Cerebellar cortex (tissue), 1 donor: ENCODE measurements around the gene OR10G8.
"Not testable (repeated sequence)": the region's sequence is repeated elsewhere in the genome, so short reads cannot be mapped to it uniquely, and the experiment has no call there.

Source experiments
- DNase-seq: peaks from one replicate; pipeline ENCODE4 v3.0.0-alpha.2; 2015; ENCODE audit warnings: low spot score

The OR10G8 gene

GRCh38 chr11:124026498-124026897 lies at the start of gene OR10G8:
Gene OR10G8, plus strand, starts transcription at chr11:124026798. Its CDS starts 2,825 bp downstream, at chr11:124029623.
- DNase-seq, result no peak

DNA sequence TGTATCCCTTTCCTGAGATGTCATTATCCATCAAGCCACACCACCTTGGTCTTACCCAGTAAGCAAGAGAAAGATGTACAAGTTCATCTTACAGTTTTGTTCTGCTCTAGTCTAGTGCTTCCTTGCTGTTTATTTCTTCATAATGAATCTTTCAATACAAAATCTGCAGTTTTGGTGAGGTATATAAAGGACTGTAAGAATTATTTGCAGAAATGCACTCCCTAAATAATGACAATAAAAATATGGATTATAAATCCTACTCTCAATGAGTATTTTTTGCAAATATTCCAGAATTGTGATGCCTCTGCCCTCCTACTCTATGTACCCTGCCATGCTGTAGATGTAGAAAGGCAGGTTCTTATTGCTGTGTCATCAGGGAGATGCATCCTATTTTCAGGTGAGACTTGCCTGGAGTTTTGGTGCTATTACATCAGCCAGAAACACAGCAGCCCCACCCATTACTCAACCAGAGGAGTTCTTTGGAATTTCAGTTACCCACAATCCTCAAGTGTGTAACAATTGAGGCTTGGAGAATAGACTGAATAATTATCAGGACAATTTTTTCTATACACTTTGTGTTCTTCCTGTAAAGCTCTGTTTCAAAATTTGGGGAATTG lies 48.8 kb upstream of the OR10G8 start, which contains the start of gene OR10S1:
OR10S1 (minus strand) TSS at position 51 of the 617 bp plus-strand sequence. CDS start 117 bp downstream, outside the sequence.
- no peak for DNase-seq

GRCh38 chr11:123979311-123979710 lies 47.3 kb upstream of the OR10G8 start:
- DNase-seq, result no peak

- DNase-seq, result no peak
Measured at GRCh38 chr11:123995119-123995518, 31.5 kb upstream of the OR10G8 start, which contains the start of gene OR10G6. Gene OR10G6, minus strand, starts transcription at chr11:123995161. Its CDS starts 0 bp downstream, at chr11:123995161.

- no peak for DNase-seq
Measured at GRCh38 chr11:124012697-124013096, 13.9 kb upstream of the OR10G8 start, which contains the start of gene OR10G4. Gene OR10G4, plus strand, starts transcription at chr11:124012997. Its CDS starts 2,578 bp downstream, at chr11:124015575.

DNA sequence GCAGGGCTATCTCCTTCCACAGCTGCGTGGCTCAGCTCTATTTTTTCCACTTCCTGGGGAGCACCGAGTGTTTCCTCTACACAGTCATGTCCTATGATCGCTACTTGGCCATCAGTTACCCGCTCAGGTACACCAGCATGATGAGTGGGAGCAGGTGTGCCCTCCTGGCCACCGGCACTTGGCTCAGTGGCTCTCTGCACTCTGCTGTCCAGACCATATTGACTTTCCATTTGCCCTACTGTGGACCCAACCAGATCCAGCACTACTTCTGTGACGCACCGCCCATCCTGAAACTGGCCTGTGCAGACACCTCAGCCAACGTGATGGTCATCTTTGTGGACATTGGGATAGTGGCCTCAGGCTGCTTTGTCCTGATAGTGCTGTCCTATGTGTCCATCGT lies 10.8 kb upstream of the OR10G8 start:
- not testable (repeated sequence) for DNase-seq

GRCh38 chr11:124036666-124037065 lies 10.1 kb downstream of the OR10G8 start:
- DNase-seq, result no peak

GRCh38 chr11:124039557-124039956 lies 13.0 kb downstream of the OR10G8 start:
- DNase-seq, result no peak

DNA sequence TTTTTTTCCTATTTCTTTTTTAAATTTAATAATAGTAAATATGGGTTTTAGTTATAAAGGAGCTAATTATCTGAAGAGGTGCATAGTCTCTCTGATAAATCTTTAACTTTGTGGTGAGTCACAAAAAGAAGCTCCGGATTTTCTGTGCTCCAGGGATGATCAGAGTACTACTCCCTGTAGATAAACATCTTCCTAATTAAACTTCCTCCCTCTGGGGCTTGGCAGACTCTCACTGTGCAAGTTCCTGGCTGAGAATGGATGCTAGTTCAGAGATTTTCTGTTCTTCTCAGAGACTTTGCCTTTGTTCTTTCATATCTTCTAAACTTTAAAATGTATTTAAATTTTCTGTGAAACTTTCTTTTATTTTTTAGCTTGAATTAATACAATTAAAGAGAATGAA lies 14.7 kb downstream of the OR10G8 start, which contains the start of gene OR10G7:
OR10G7 (minus strand) TSS at position 72 of the 400 bp plus-strand sequence. CDS start 2,324 bp downstream, outside the sequence.
- no peak for DNase-seq

GRCh38 chr11:124043420-124043819 lies 16.8 kb downstream of the OR10G8 start:
- no peak for DNase-seq

DNA sequence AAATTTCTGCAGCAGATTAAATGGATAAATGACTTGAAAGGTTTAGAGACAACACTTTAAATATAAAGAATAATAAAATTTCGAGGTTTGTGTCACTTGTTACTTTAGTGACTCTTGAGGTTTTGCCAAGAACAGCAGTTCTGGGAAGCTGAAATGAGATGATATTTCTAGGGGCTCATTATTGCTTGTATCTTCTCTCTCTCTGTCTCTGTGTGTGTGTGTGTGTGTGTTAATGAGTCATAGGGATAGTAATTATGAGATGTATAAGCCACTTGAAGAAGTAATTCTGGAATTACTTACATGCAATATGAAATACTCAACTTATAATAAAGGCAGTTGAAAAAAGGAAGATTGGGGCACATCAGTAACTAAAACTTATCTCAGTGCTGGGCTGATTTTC lies 24.1 kb downstream of the OR10G8 start:
- no peak for DNase-seq

GRCh38 chr11:124052966-124053365 lies 26.4 kb downstream of the OR10G8 start:
- DNase-seq, result no peak

GRCh38 chr11:124068601-124069110 lies 42.1 kb downstream of the OR10G8 start:
- no peak for DNase-seq

GRCh38 chr11:124069429-124070401 lies 43.1 kb downstream of the OR10G8 start:
- peak; percentile 34 for DNase-seq

- peak; percentile 68 for DNase-seq
Measured at GRCh38 chr11:124070915-124071622, 44.5 kb downstream of the OR10G8 start.

GRCh38 chr11:124071623-124071948 lies 45.0 kb downstream of the OR10G8 start:
- DNase-seq, result no peak

GRCh38 chr11:124072147-124072546 lies 45.5 kb downstream of the OR10G8 start:
- no peak for DNase-seq

- no peak for DNase-seq
Measured at GRCh38 chr11:124074554-124074953, 48.0 kb downstream of the OR10G8 start.

DNA sequence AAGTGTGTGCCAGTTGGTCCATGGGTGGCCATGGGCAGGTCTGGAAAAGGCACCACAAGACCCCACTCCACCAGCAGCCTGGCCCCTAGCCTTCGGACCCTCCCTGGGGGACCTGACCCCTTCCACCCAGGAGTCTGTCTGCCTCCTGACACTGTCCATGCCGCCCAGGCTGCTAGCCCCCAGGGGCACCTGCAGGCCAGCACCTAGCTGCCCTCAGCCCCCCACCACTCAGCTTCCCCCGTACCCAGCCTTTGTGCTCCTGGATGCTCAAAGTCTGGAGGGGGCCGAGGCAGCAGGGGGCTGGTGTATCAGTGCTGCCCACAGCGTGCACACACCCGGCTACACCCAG lies 48.9 kb downstream of the OR10G8 start:
- no peak for DNase-seq

GRCh38 chr11:124075841-124076651 lies 49.4 kb downstream of the OR10G8 start:
- no peak for DNase-seq

GRCh38 chr11:124077266-124077665 lies 50.7 kb downstream of the OR10G8 start:
- no peak for DNase-seq
